ENCODE data around the gene NAA50.

GRCh38 chr3:113668015-113668414 lies 78.0 kb downstream of the NAA50 start:
- no peak for TF ChIP-seq CTCF (IDR thresholded peaks at IDR 0.05; ENCODE audit: poor library complexity)
- no peak for TF ChIP-seq EZH2phosphoT487 (IDR thresholded peaks at IDR 0.05; ENCODE audit: low read depth, severe bottlenecking, unreplicated experiment)
- no peak for TF ChIP-seq EZH2 (IDR thresholded peaks at IDR 0.05; ENCODE audit: borderline replicate concordance)
